ENCODE data around the gene CHD9NB. TPM values are rescaled to one million over a fixed set of nuclear protein-coding genes. Genes with fewer than 3 reads are reported as not detected.

CHD9NB gene
- total RNA-seq, 1 experiment from 2014 or later = 2.9 TPM

DNA sequence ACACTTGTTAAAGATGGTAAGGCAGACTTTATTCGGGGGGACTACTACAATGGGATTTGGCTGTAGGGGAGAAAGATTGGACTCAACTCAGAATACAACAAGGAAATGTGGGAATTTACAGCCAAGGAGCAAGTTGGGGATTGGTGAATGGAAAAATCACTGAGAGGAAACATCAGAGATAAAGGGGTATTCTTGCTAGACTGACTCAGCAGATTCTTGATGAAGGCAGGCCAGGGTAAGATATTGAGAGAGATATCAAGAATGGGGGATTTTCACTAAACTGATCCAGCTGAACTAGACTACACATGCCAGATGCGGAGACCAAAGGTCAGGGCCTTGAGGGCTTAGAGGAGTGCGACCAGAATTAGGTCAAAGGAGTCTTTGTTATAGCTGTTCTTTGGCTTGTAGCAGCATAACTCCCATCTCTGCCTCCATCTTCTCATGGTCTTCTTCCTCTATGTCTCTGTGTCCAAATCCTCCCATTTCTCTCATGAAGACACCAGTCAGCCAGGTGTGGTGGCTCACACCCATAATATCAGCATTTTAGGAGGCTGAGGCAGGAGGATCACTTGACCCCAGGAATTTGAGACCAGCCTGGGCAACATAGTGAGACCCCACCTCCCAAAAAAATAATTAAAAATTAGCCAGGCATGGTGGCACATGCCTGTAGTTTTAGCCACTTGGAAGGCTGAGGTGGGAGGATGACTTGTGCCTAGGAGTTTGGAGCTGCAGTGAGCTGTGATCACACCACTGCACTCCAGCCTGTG lies 17.3 kb downstream of the CHD9NB start:
- no peak for DNase-seq (ENCODE audit: unreplicated experiment)
- peaks cover under 1% of the 10 kb centered on the region for H3K9me3 Mint-ChIP-seq (ENCODE audit: unreplicated experiment)
- BruUV-seq (replicated peaks) = no TSS peak
- no peaks in the 10 kb centered on the region for H3K36me3 Mint-ChIP-seq (ENCODE audit: insufficient read depth, unreplicated experiment)
- intact Hi-C loops (cut with micrococcal nuclease) = no loop called here
- TF ChIP-seq, protein P1, sequence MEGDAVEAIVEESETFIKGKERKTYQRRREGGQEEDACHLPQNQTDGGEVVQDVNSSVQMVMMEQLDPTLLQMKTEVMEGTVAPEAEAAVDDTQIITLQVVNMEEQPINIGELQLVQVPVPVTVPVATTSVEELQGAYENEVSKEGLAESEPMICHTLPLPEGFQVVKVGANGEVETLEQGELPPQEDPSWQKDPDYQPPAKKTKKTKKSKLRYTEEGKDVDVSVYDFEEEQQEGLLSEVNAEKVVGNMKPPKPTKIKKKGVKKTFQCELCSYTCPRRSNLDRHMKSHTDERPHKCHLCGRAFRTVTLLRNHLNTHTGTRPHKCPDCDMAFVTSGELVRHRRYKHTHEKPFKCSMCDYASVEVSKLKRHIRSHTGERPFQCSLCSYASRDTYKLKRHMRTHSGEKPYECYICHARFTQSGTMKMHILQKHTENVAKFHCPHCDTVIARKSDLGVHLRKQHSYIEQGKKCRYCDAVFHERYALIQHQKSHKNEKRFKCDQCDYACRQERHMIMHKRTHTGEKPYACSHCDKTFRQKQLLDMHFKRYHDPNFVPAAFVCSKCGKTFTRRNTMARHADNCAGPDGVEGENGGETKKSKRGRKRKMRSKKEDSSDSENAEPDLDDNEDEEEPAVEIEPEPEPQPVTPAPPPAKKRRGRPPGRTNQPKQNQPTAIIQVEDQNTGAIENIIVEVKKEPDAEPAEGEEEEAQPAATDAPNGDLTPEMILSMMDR (IDR thresholded peaks at IDR 0.05; ENCODE audit: unreplicated experiment) = no peak
- H3K4me1 Mint-ChIP-seq (ENCODE audit: insufficient read depth, unreplicated experiment) = peaks cover 21% of the 10 kb centered on the region
- no peak overlapping the region for H3K27ac Mint-ChIP-seq (ENCODE audit: low read depth, unreplicated experiment)
- no peak overlapping the region for H3K4me3 Mint-ChIP-seq (ENCODE audit: unreplicated experiment)
- no peaks in the 10 kb centered on the region for H3K27me3 Mint-ChIP-seq (ENCODE audit: insufficient read depth, unreplicated experiment)
- ChIA-PET CTCF (interaction anchor here (0.6 to 1.3 kb wide), 5 partner anchors 8 to 844 kb away, joined by 3 to 8 read pairs (median 3); no protein-coding TSS in a partner anchor), POLR2A (interaction anchor here (0.7 to 0.8 kb wide), 2 partner anchors 135 to 173 kb away, joined by 3 read pairs; no protein-coding TSS in a partner anchor)

DNA sequence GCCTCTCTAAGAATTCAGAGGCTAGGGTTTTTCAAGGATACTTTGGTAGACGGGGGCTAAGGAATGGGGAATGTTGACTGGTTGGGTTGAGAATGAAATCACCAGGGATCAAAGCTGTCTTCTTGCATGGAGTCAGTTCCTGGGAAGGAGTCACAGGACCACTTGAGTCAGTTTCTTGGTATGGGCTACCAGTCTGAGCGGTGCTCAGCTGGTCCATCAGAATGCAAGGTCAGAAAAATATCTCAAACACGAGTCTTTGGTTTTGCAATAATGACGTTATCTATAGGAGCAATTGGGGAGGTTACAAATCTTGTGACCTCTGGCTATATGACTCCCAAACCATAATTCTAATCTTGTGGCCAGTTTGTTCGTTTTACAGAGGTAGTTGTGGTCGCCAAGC lies 18.4 kb downstream of the CHD9NB start:
- Mint-ChIP-seq H3K27ac (ENCODE audit: low read depth, unreplicated experiment) (no peak overlapping the region), H3K4me3 (ENCODE audit: unreplicated experiment) (no peak overlapping the region), H3K4me1 (ENCODE audit: insufficient read depth, unreplicated experiment) (peaks cover 21% of the 10 kb centered on the region), H3K36me3 (ENCODE audit: insufficient read depth, unreplicated experiment) (no peaks in the 10 kb centered on the region), H3K27me3 (ENCODE audit: insufficient read depth, unreplicated experiment) (no peaks in the 10 kb centered on the region), H3K9me3 (ENCODE audit: unreplicated experiment) (no peaks in the 10 kb centered on the region)
- no peak for DNase-seq (ENCODE audit: unreplicated experiment)
- ChIA-PET POLR2A (no interaction called here), CTCF (interaction anchor here (0.6 to 1.2 kb wide), 4 partner anchors 12 to 1042 kb away, joined by 3 to 4 read pairs (median 3); no protein-coding TSS in a partner anchor)
- TF ChIP-seq, protein P1 (IDR thresholded peaks at IDR 0.05; ENCODE audit: unreplicated experiment) = no peak
- intact Hi-C loops (cut with micrococcal nuclease) = no loop called here
- no TSS peak for BruUV-seq (replicated peaks)

DNA sequence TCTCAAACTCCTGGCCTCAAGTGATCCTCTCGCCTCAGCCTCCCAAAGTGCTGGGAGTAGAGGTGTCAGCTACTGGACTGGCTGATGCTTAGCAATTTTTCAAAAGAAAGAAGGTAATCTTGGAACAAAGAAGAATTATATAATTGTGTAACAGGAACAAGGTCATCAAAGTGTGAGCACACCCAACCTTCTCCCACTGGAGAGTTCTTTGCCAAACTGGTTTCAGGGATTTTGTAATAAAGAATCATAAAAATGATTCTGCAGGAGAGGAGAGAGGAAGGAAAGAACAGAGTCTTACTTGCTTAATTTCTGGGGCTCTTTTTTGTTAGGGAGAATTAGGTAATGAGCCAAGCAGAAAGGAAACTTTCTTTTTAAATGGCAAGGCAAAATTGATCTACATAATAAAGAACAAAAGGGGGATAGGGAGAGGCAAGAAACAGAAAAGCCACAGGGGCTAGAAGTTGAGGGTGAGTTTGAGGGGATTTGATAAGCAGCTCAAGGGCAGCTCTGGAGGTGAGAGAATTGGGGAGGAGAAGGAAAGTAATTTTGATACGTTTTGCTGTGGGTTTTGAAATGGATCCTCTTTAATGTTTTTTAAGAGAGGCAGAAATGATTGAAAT lies 21.3 kb downstream of the CHD9NB start:
- Mint-ChIP-seq H3K27ac (ENCODE audit: low read depth, unreplicated experiment) (peak overlapping the region; percentile 3), H3K9me3 (ENCODE audit: unreplicated experiment) (no peaks in the 10 kb centered on the region), H3K4me1 (ENCODE audit: insufficient read depth, unreplicated experiment) (peaks cover 16% of the 10 kb centered on the region), H3K4me3 (ENCODE audit: unreplicated experiment) (no peak overlapping the region), H3K36me3 (ENCODE audit: insufficient read depth, unreplicated experiment) (no peaks in the 10 kb centered on the region), H3K27me3 (ENCODE audit: insufficient read depth, unreplicated experiment) (no peaks in the 10 kb centered on the region)
- intact Hi-C loops (cut with micrococcal nuclease) = no loop called here
- ChIA-PET POLR2A (no interaction called here), CTCF (interaction anchor here (1.3 to 1.5 kb wide), 3 partner anchors 9 to 23 kb away, joined by 4 to 12 read pairs (median 6); partner anchors contain the start of gene CHD9)
- TF ChIP-seq, protein P1 (IDR thresholded peaks at IDR 0.05; ENCODE audit: unreplicated experiment) = no peak
- BruUV-seq (replicated peaks) = no TSS peak
- peak; percentile 17 for DNase-seq (ENCODE audit: unreplicated experiment)

DNA sequence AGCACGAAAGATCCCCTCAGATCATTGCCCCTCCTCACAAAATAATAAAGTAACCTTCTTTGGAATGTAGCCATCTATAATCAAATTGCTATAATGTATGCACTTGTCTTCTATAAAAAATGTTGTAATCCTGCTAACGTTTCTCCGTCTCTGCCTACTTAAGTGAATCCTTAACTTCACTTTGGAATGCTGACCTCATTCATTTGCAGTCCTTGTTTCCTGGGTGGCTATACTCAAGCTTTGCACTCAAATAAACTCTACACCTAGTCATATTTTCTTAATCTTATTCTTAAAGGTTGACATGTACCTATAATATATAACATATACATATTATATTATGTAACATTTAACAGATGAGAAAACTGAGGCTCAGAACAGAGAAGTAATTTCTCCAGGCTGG lies 22.7 kb downstream of the CHD9NB start:
- Mint-ChIP-seq H3K36me3 (ENCODE audit: insufficient read depth, unreplicated experiment) (no peaks in the 10 kb centered on the region), H3K27ac (ENCODE audit: low read depth, unreplicated experiment) (no peak overlapping the region), H3K4me3 (ENCODE audit: unreplicated experiment) (no peak overlapping the region), H3K27me3 (ENCODE audit: insufficient read depth, unreplicated experiment) (no peaks in the 10 kb centered on the region), H3K9me3 (ENCODE audit: unreplicated experiment) (no peaks in the 10 kb centered on the region), H3K4me1 (ENCODE audit: insufficient read depth, unreplicated experiment) (peaks cover 15% of the 10 kb centered on the region)
- CTCF ChIA-PET = interaction anchor here (1.3 to 1.5 kb wide), 2 partner anchors 9 to 961 kb away, joined by 3 to 12 read pairs; no protein-coding TSS in a partner anchor
- no peak for DNase-seq (ENCODE audit: unreplicated experiment)
- TF ChIP-seq, protein P1 (IDR thresholded peaks at IDR 0.05; ENCODE audit: unreplicated experiment) = no peak
- intact Hi-C loops (cut with micrococcal nuclease) = loop anchor here (10.0 kb wide), 1 partner anchor 155 kb away; no protein-coding TSS in a partner anchor
- no TSS peak for BruUV-seq (replicated peaks)
- POLR2A ChIA-PET = interaction anchor here (0.7 to 1.2 kb wide), 2 partner anchors 12 to 65 kb away, joined by 3 read pairs; no protein-coding TSS in a partner anchor
